ENCODE results near the gene RNU6-1. TPM values are rescaled to one million over a fixed set of nuclear protein-coding genes. Genes with fewer than 3 reads are reported as not detected.

The RNU6-1 gene
- total RNA-seq, 1 donor from 2014 or later: not detected

- DNase-seq: no peak
- ATAC-seq (ENCODE audit: poor library complexity): no peak
- intact Hi-C loops (cut with DNase I): no loop called here
Observed at GRCh38 chr15:67790610-67791319, 49.1 kb downstream of the RNU6-1 start.

Other genes with a start within 250 kb of the RNU6-1 start
- gene SKOR1, start 14.5 kb downstream of the RNU6-1 start, total RNA-seq: 0.11 TPM
- 21.5 TPM for gene PIAS1, start 214.3 kb upstream of the RNU6-1 start, total RNA-seq